Adrenal gland (tissue), 12 donors: ENCODE measurements around the gene CORO2B. TPM values are rescaled to one million over a fixed set of nuclear protein-coding genes. Genes with fewer than 3 reads are reported as not detected.

Experiments
- DNase-seq, 7 donors: peaks; one replicate each; pipeline ENCODE4 v3.0.0-alpha.2; 2019 to 2020
- H3K27ac ChIP-seq, 5 donors: fragments of 200-600 bp; sonication (generic) in 4 of 5; 1 replicate in 3 of 5; 2 replicates in 2 of 5; pipeline versions ENCODE4 v1.5.1 to v1.8.0; 2016 to 2020; ENCODE audit warnings: mild to moderate bottlenecking in 1 of 5
- H3K27me3 ChIP-seq: fragments of 200-600 bp; 2 replicates; pipeline ENCODE4 v1.8.0; 2021
- H3K36me3 ChIP-seq, 2 donors: fragments of 200-600 bp; replicated peaks in 1 of 2; 1 replicate in 1 of 2; 2 replicates in 1 of 2; pipeline versions ENCODE4 v1.5.1 to v1.8.0; 2018 to 2022
- H3K4me1 ChIP-seq, 2 donors: fragments of 200-600 bp; replicated peaks in 1 of 2; 1 replicate in 1 of 2; 2 replicates in 1 of 2; pipeline versions ENCODE4 v1.5.1 to v1.8.0; 2018 to 2021
- H3K4me3 ChIP-seq, 4 donors: fragments of 200-600 bp; sonication (generic) in 3 of 4; one replicate each; pipeline ENCODE4 v1.5.1; 2016 to 2018
- H3K9me3 ChIP-seq, 3 donors: fragments of 200-600 bp; sonication (generic) in 1 of 3; replicated peaks in 1 of 3; 1 replicate in 2 of 3; 2 replicates in 1 of 3; pipeline versions ENCODE4 v1.5.1 to v1.8.0; 2016 to 2021
- CTCF ChIP-seq, 6 experiments: fragments of 450-650 bp in 4 of 6; fragments of 200-600 bp in 2 of 6; sonication (generic) in 1 of 6; IDR thresholded peaks; 1 replicate in 5 of 6; 2 replicates in 1 of 6; pipeline versions ENCODE4 v1.5.1 to v1.8.0; 2016 to 2021; ENCODE audit warnings: antibody characterized with exemption in 6 of 6, mild to moderate bottlenecking in 2 of 6, moderate library complexity in 1 of 6
- POLR2A ChIP-seq, 2 donors: fragments of 450-650 bp; IDR thresholded peaks; one replicate each; pipeline ENCODE4 v1.6.1; 2017; ENCODE audit warnings: antibody characterized with exemption in 2 of 2, mild to moderate bottlenecking in 2 of 2, moderate library complexity in 1 of 2
- whole genome bisulfite sequencing, 4 donors: extraction: QIAGEN DNeasy Blood & Tissue Kit in 2 of 4; methylation state at CpG; one replicate each; pipeline versions ENCODE4 v1.1.5 to v1.1.7; 2013 to 2017; 5-methylcytosine and 5-hydroxymethylcytosine counted together
- intact Hi-C, 2 donors: fragments of 100-400 bp; cut with DNase I; formaldehyde crosslinking; loops; one replicate each; pipeline versions ENCODE4 v1.14.1 to v1.15.0; 2022 to 2023
- polyA plus RNA-seq, 3 donors: library from polyadenylated mRNA; stranded (reverse); fragments of 200-250 nt in 2 of 3; fragments of 350-450 nt in 1 of 3; fragmentation: Illumina TruSeq in 1 of 3; extraction: RNeasy Lipid Tissue Mini Kit (QIAGEN cat#74804) in 1 of 3; gene quantifications; one replicate each; pipeline ENCODE4 v1.2.3, GENCODE V29; 2013 to 2014
- total RNA-seq, 9 donors: library from RNA; depleted of rRNA in 4 of 9; stranded (reverse); fragments of >200 nt in 4 of 9; fragments of 120-200 nt in 1 of 9; fragmentation: NEBNext Ultra II Directional in 1 of 9; extraction: Animal tissue kit (Norgen Biotek cat#: 25700) in 1 of 9; gene quantifications; one replicate each; pipeline versions ENCODE4 v1.1.0 to v1.2.4, GENCODE V29; 2013 to 2023
- donor health status: healthy with polysubstance abuse.
- donor health status: Bipolar disorder and iron deficiency.
- donor health status: DM: yes; HTN: yes; CAD: no.
- donor health status: DM: no; HTN: no; CAD: no.
- donor health status: DM: no; HTN: no; CAD: no.
- donor health status: DM: yes; HTN: yes; CAD: no.

CORO2B gene
- total and polyA plus RNA-seq, 12 donors: 2.8 to 8.4 (median 4.3) TPM

DNA sequence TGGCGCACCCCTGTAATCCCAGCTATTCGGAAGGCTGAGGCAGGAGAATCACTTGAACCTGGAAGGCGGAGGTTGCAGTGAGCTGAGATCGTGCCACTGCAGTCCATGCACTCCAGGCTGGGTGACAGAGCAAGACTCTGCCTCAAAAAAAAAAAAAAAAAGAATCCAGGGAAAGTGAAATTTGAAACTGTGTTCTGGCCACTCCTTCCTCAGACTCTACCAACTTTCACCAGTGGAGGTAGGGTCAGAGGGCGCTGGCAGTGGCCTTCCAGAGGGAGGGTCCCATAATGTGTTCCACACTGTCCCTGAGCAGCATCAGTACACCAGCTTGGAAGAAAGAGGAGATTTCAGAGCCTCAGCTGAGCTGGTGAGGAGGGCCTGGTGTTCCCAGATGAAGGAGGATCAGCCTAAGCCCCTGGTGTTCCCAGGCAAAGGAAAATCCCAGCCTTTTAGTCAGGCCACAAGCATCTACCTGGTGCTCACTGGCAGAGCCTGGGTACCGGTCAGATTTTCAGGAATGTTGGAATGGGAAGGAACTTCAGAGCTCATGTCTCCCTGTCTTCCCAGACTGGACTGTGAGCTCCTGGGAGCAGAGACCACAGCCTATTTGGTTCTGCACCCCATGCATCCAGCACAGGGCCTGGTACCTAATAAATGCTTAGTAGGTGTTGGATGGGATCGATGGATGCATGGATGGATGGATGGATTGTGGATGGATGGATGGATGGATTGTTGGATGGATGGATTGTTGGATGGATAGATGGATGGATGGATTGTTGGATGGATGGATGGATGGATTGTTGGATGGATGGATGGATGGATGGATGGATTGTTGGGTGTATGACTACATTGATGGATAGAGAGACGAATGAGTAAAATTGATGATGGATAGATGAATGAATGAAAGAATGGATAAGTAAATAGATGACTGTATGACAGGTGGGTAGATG lies 117.9 kb downstream of the CORO2B start:
- intact Hi-C loops: no loop called here
- 92 to 96% (median 94%) methylated on average over 8 of the region's 8 CpGs for WGBS, 4 donors
- no peak for DNase-seq
- no peak overlapping the region for H3K27ac ChIP-seq
- no peak overlapping the region for H3K4me3 ChIP-seq
- H3K36me3 ChIP-seq: no peaks in the 10 kb centered on the region
- H3K9me3 ChIP-seq: no peaks in the 10 kb centered on the region
- peaks cover 6 to 14% of the 10 kb centered on the region in 2 donors for H3K4me1 ChIP-seq
- H3K27me3 ChIP-seq: no peaks in the 10 kb centered on the region
- TF ChIP-seq CTCF (IDR thresholded peaks at IDR 0.05) (no peak), POLR2A (IDR thresholded peaks at IDR 0.05) (no peak)

DNA sequence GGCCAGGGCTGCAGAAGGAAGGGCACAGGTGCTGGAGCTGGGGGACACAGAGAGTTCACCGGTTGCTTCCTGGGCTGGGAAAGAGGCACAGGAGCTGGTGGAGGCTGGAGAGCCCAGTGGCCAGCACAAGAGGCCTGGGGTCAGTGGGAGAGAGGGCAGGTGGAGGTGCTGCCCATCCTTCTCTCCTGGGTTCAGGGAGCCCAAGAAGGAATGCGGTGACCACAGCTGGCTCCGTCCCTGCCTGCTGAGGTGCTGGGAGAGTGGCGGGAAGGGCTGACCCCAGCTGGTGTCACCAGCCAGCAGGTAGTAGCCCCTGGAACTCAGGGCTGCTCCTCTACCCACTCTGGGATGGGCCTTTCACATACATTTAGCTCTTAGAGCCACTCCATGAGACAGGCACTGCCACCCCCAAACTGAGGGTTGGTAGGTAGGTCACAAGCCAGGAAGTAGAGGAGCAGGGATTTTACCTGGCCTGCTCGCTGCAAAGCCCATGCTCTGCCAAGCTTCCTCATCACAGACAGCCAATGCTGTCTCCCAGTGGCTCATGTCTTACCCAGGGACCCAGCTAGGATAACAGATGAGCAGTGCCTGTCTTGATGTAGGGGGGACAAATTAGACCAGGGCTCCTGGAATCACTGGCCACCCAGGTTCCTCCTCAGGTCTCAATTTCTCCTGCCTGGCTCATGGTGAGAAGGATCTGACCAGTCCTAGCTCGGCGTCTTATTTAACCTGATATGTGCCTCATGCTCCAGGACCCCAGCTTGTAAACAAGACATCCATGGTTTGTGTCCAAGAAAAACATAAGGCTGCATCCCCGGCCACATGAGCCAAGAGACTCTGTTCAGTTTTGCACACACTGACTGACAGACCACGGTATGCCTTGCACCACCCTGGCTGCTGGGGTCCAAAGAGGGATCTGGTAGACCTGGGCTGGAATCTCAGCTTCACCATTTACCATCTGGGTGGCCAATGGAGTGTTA lies 119.2 kb downstream of the CORO2B start:
- no peak for TF ChIP-seq CTCF (IDR thresholded peaks at IDR 0.05)
- TF ChIP-seq POLR2A (IDR thresholded peaks at IDR 0.05): no peak
- intact Hi-C loops: no loop called here
- no peak overlapping the region for H3K27ac ChIP-seq
- H3K36me3 ChIP-seq: no peaks in the 10 kb centered on the region
- no peaks in the 10 kb centered on the region for H3K27me3 ChIP-seq
- no peak for DNase-seq
- H3K9me3 ChIP-seq: no peaks in the 10 kb centered on the region
- peaks cover 6 to 14% of the 10 kb centered on the region in 2 donors for H3K4me1 ChIP-seq
- WGBS, 4 donors: 83 to 90% (median 88%) methylated on average over 5 to 9 of the region's 9 CpGs
- no peak overlapping the region for H3K4me3 ChIP-seq

- no peak for DNase-seq
- TF ChIP-seq CTCF (IDR thresholded peaks at IDR 0.05) (no peak), POLR2A (IDR thresholded peaks at IDR 0.05) (no peak)
- H3K27me3 ChIP-seq: no peaks in the 10 kb centered on the region
- no peak overlapping the region for H3K4me3 ChIP-seq
- H3K27ac ChIP-seq: no peak overlapping the region
- intact Hi-C loops: no loop called here
- peaks cover 6 to 14% of the 10 kb centered on the region in 2 donors for H3K4me1 ChIP-seq
- no peaks in the 10 kb centered on the region for H3K36me3 ChIP-seq
- no peaks in the 10 kb centered on the region for H3K9me3 ChIP-seq
- 60 to 76% (median 71%) methylated on average over 5 of the region's 5 CpGs for WGBS, 4 donors
Measured at GRCh38 chr15:68698708-68699107, 119.9 kb downstream of the CORO2B start.
